ENCODE data around the gene KIF16B. TPM values are rescaled to one million over a fixed set of nuclear protein-coding genes. Genes with fewer than 3 reads are reported as not detected.

Gene KIF16B
- total and polyA plus RNA-seq, 2 experiments from 2014 or later, result 6.5 to 11.1 TPM

DNA sequence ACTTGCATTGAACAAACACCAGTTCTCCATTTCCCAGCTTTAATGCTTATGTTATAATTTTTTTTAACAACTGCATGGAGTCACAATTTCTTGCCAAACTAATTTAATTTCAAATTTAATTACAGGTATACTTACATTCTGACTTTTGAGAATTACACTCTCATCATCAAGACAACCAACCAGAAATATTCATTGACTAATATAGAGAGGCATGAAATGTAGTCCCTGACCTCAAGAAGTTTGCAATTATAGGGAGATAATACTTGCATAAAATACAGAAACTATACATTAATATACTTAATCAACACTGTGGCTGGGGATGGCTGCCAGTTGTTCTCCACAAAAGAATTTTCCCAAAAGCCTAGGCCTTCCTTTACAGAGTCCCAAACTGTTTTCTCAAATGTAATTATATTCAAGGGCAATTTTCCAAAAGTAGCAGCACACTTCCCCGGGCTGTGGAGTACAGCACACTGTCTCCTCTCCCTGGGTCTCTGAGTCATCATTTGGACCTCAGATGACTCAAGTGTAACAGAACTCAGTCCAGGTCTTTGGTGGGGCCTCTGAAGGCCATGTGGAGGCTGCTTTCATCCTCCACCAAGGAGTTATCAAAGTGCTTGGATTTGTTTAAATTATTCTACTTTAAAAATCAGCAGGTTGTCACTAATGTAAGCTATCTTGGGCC is 114.1 kb downstream of the KIF16B start:
- ATAC-seq, result no peak
- H3K79me2 ChIP-seq (replicated peaks; ENCODE audit: insufficient read depth), result no peaks in the 10 kb centered on the region

DNA sequence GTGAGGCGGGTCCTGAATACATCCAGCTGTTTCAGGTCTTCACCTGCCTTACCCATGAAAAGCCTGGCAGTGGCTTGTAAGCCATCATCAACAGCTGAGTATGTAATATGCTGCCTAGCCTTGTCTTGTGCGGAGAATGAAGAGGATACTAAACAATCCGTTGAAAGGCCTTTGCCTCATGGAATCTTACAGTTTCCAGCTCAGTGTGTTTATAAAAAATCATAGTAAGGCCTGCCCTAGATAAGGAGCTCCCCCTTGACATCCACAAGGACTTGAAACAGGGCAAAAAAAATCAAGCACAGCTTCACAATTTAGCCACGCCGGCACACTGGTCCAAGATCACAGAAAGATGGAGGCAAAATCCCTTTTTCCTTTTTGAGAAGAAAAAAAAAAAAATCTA is 115.7 kb downstream of the KIF16B start:
- H3K27ac Mint-ChIP-seq, result no peak overlapping the region
- no peaks in the 10 kb centered on the region for H3K36me3 Mint-ChIP-seq (ENCODE audit: low read depth)
- no peaks in the 10 kb centered on the region for H3K27me3 Mint-ChIP-seq (ENCODE audit: insufficient read depth, low read depth, poor library complexity)
- TF ChIP-seq, protein P1, sequence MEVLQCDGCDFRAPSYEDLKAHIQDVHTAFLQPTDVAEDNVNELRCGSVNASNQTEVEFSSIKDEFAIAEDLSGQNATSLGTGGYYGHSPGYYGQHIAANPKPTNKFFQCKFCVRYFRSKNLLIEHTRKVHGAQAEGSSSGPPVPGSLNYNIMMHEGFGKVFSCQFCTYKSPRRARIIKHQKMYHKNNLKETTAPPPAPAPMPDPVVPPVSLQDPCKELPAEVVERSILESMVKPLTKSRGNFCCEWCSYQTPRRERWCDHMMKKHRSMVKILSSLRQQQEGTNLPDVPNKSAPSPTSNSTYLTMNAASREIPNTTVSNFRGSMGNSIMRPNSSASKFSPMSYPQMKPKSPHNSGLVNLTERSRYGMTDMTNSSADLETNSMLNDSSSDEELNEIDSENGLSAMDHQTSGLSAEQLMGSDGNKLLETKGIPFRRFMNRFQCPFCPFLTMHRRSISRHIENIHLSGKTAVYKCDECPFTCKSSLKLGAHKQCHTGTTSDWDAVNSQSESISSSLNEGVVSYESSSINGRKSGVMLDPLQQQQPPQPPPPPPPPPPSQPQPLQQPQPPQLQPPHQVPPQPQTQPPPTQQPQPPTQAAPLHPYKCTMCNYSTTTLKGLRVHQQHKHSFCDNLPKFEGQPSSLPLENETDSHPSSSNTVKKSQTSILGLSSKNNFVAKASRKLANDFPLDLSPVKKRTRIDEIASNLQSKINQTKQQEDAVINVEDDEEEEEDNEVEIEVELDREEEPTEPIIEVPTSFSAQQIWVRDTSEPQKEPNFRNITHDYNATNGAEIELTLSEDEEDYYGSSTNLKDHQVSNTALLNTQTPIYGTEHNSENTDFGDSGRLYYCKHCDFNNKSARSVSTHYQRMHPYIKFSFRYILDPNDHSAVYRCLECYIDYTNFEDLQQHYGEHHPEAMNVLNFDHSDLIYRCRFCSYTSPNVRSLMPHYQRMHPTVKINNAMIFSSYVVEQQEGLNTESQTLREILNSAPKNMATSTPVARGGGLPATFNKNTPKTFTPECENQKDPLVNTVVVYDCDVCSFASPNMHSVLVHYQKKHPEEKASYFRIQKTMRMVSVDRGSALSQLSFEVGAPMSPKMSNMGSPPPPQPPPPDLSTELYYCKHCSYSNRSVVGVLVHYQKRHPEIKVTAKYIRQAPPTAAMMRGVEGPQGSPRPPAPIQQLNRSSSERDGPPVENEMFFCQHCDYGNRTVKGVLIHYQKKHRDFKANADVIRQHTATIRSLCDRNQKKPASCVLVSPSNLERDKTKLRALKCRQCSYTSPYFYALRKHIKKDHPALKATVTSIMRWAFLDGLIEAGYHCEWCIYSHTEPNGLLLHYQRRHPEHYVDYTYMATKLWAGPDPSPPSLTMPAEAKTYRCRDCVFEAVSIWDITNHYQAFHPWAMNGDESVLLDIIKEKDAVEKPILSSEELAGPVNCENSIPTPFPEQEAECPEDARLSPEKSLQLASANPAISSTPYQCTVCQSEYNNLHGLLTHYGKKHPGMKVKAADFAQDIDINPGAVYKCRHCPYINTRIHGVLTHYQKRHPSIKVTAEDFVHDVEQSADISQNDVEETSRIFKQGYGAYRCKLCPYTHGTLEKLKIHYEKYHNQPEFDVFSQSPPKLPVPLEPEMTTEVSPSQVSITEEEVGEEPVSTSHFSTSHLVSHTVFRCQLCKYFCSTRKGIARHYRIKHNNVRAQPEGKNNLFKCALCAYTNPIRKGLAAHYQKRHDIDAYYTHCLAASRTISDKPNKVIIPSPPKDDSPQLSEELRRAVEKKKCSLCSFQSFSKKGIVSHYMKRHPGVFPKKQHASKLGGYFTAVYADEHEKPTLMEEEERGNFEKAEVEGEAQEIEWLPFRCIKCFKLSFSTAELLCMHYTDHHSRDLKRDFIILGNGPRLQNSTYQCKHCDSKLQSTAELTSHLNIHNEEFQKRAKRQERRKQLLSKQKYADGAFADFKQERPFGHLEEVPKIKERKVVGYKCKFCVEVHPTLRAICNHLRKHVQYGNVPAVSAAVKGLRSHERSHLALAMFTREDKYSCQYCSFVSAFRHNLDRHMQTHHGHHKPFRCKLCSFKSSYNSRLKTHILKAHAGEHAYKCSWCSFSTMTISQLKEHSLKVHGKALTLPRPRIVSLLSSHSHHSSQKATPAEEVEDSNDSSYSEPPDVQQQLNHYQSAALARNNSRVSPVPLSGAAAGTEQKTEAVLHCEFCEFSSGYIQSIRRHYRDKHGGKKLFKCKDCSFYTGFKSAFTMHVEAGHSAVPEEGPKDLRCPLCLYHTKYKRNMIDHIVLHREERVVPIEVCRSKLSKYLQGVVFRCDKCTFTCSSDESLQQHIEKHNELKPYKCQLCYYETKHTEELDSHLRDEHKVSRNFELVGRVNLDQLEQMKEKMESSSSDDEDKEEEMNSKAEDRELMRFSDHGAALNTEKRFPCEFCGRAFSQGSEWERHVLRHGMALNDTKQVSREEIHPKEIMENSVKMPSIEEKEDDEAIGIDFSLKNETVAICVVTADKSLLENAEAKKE (CRISPR knock-in tag; IDR thresholded peaks at IDR 0.05), result no peak

More for the DNA sequence above, 114.1 kb downstream of the KIF16B start:
- Histone ChIP-seq H3K4me2 (no peak overlapping the region), H3K9me2 (ENCODE audit: insufficient read depth) (no peaks in the 10 kb centered on the region), H3K4me1 (ENCODE audit: insufficient read depth) (no peaks in the 10 kb centered on the region), H4K20me1 (replicated peaks; ENCODE audit: insufficient read depth) (no peaks in the 10 kb centered on the region; the same call in 1 of the 2 replicates), H3K4me3 (no peak overlapping the region), H3F3A (replicated peaks; ENCODE audit: low read depth) (no peaks in the 10 kb centered on the region), H3K36me3 (ENCODE audit: insufficient read depth) (no peaks in the 10 kb centered on the region), H3K27me3 (ENCODE audit: insufficient read depth) (no peaks in the 10 kb centered on the region), H2AFZ (no peak overlapping the region), H3K27ac (ENCODE audit: low read depth) (no peak overlapping the region)
- H3K9me3 Mint-ChIP-seq, result peaks cover 13% of the 10 kb centered on the region
- no peak overlapping the region for H3K27ac Mint-ChIP-seq
- DNase-seq (ENCODE audit: low spot score), result no peak
- no peak overlapping the region for H3K4me3 Mint-ChIP-seq
- H3K36me3 Mint-ChIP-seq (ENCODE audit: low read depth), result peaks cover 12% of the 10 kb centered on the region
- H3K4me1 Mint-ChIP-seq, result no peaks in the 10 kb centered on the region; the same call in 2 of the 3 replicates
- H3K27me3 Mint-ChIP-seq (ENCODE audit: insufficient read depth, low read depth, poor library complexity), result no peaks in the 10 kb centered on the region
- TF ChIP-seq REST (IDR thresholded peaks at IDR 0.05; ENCODE audit: unreplicated experiment), result no peak
- no peak for TF ChIP-seq EZH2phosphoT487 (IDR thresholded peaks at IDR 0.05; ENCODE audit: unreplicated experiment)
- no peak for TF ChIP-seq STAT1 (IDR thresholded peaks at IDR 0.05; ENCODE audit: unreplicated experiment)
- TF ChIP-seq NANOG (IDR thresholded peaks at IDR 0.05; ENCODE audit: borderline replicate concordance), result no peak
- no peak for TF ChIP-seq JUNB (IDR thresholded peaks at IDR 0.05; ENCODE audit: unreplicated experiment)
- no peak for TF ChIP-seq ZNF331 (CRISPR knock-in tag; IDR thresholded peaks at IDR 0.05; ENCODE audit: low read depth)
- TF ChIP-seq, protein P2, sequence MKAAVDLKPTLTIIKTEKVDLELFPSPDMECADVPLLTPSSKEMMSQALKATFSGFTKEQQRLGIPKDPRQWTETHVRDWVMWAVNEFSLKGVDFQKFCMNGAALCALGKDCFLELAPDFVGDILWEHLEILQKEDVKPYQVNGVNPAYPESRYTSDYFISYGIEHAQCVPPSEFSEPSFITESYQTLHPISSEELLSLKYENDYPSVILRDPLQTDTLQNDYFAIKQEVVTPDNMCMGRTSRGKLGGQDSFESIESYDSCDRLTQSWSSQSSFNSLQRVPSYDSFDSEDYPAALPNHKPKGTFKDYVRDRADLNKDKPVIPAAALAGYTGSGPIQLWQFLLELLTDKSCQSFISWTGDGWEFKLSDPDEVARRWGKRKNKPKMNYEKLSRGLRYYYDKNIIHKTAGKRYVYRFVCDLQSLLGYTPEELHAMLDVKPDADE (IDR thresholded peaks at IDR 0.05), result no peak

More for the DNA sequence above, 115.7 kb downstream of the KIF16B start:
- Histone ChIP-seq H4K20me1 (replicated peaks; ENCODE audit: insufficient read depth) (no peaks in the 10 kb centered on the region; the same call in 1 of the 2 replicates), H3K4me3 (no peak overlapping the region), H3K27ac (ENCODE audit: low read depth) (no peak overlapping the region), H3F3A (replicated peaks; ENCODE audit: low read depth) (no peaks in the 10 kb centered on the region), H3K4me1 (ENCODE audit: insufficient read depth) (no peaks in the 10 kb centered on the region), H3K9me2 (ENCODE audit: insufficient read depth) (no peaks in the 10 kb centered on the region), H3K27me3 (ENCODE audit: insufficient read depth) (no peaks in the 10 kb centered on the region), H2AFZ (no peak overlapping the region), H3K4me2 (no peak overlapping the region), H3K79me2 (replicated peaks; ENCODE audit: insufficient read depth) (no peaks in the 10 kb centered on the region), H3K36me3 (ENCODE audit: insufficient read depth) (no peaks in the 10 kb centered on the region)
- no peaks in the 10 kb centered on the region for H3K4me1 Mint-ChIP-seq
- H3K4me3 Mint-ChIP-seq, result no peak overlapping the region
- ATAC-seq, result no peak
- DNase-seq (ENCODE audit: low spot score), result no peak
- H3K9me3 Mint-ChIP-seq, result peaks cover 3% of the 10 kb centered on the region; the same call in 1 of the 3 replicates

Measured in GM23338 (cell line).